HG02870 (cell line): ENCODE measurements around the gene MKNK1.
"Not testable (repeated sequence)": the region's sequence is repeated elsewhere in the genome, so short reads cannot be mapped to it uniquely, and the experiment has no call there.

Source experiments
- ATAC-seq: cut with Tn5 transposase; IDR thresholded peaks from one replicate; pipeline ENCODE4 v1.9.1; 2021; ENCODE audit warnings: mild to moderate bottlenecking, moderate library complexity; ENCODE audit not compliant: unreplicated experiment

The MKNK1 gene

DNA sequence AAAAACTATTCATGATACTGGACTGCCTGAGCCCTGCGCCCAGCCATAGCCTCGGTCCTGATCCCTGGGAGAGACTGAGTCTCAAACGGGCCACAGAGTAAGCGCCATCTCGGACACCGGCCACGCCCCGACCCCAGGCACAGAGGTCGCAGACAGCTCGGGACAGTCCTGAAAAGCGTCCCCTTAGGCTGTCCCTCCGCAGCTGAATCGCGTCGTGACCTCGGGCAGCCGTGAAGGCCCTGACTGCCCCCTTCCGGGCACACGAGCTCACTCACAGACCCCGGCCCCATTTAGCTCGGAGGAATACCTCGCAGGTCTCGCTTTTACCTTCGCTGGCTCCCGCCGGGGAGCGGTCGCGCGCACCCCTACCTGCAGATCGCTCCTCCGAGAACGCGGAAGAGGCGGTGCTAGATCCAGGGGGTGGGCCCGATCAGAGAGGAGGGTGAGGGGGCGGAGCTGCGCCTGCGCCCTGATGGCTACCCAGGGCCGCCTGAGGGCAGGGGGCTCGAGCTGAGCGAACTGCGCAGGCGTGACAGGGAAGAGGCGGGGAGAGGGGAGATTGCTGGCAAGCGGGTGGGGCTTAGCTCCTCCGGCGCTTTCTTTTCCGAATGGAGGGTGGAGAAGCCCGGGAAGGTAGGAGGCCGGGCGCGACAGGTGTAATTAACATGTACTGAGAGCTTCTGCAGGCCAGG, at the start of gene MKNK1:
Gene MKNK1, minus strand, starts transcription at position 411 of the 692 bp plus-strand sequence. CDS start 20,941 bp downstream, outside the sequence.
- peak; percentile 95 for ATAC-seq

GRCh38 chr1:46653405-46653958, 49.4 kb upstream of the MKNK1 start:
- ATAC-seq, result no peak

- ATAC-seq, result no peak
Measured at GRCh38 chr1:46652321-46653100, 48.4 kb upstream of the MKNK1 start.

GRCh38 chr1:46651152-46651551, 47.1 kb upstream of the MKNK1 start:
- ATAC-seq, result not testable (repeated sequence)

DNA sequence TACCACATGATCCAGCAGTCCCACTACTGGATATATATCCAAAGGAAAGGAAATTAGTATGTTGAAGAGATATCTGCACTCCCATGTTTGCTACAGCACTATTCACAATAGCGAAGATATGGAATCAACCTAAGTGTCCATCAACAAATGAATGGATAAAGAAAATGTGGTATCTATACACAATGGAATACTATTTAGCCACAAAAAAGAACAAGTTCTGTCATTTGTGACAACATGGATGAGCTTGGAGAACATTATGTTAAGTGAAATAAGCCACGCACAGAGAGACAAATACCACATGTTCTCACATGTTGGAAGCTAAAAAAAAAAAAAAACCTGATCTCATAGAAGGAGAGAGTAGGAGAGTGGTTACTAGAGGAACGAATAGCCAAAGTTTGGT, 46.4 kb upstream of the MKNK1 start:
- ATAC-seq, result no peak

GRCh38 chr1:46649764-46650163, 45.7 kb upstream of the MKNK1 start:
- ATAC-seq, result no peak

GRCh38 chr1:46647611-46648010, 43.5 kb upstream of the MKNK1 start:
- no peak for ATAC-seq

GRCh38 chr1:46646844-46647243, 42.8 kb upstream of the MKNK1 start:
- no peak for ATAC-seq

DNA sequence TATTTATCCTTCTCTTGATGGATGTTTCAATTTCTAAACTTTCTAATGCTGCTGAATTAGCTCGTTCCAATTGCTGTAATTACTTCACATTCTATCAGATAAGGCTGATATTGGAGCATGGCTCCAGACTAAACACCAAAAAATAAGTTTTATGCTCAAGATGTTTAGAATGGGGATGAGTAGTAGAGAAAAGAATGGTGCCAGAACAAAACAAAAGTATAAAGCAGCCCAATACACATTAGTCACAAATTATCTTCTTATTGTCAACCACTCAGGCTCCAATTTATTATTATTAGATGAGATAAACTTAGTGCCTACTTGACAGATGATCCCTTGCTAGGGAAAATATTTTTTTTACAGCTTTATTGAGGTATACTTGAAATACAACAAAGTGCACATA, 42.3 kb upstream of the MKNK1 start:
- ATAC-seq, result no peak

- no peak for ATAC-seq
Measured at GRCh38 chr1:46645815-46646214, 41.7 kb upstream of the MKNK1 start.

DNA sequence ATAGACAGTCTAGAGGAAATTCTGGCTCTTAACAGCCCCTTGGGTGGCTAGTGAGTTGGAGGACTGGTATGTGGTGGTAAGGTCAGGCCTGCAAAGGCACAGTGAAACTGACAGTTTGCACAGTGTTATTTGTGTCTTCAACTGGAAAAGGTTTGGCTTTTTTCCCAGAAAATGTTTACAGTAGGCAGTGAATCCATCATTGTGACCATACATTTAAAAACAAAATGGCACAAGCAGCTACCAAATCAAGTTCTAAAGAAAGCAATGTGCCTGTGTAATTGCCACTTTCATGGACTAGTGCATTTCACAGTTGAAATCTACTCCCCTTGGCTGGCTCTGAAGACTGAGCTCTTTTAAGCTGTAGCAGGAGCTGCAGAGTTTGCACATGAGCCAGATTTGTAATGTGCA, 39.3 kb upstream of the MKNK1 start:
- ATAC-seq, result no peak

GRCh38 chr1:46642115-46642680, 38.1 kb upstream of the MKNK1 start:
- no peak for ATAC-seq

DNA sequence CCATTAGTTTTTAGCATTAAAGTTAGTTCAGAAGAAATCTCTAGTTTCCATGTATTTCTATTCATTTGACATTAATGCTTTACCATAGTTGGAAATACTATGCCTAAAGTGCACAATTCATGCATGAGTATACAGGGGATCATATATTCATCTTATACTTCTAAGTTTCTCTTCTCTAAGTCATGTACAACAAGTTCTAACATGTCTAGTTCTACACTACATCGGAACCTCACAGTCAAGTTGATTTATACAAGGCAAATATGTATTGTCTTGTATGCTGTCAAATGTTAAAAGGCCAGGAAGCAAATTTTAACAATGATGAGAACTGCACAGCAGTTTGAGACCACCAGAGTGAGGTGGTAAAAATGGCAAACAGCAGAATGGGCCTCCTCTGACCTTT, 35.5 kb upstream of the MKNK1 start:
- no peak for ATAC-seq

DNA sequence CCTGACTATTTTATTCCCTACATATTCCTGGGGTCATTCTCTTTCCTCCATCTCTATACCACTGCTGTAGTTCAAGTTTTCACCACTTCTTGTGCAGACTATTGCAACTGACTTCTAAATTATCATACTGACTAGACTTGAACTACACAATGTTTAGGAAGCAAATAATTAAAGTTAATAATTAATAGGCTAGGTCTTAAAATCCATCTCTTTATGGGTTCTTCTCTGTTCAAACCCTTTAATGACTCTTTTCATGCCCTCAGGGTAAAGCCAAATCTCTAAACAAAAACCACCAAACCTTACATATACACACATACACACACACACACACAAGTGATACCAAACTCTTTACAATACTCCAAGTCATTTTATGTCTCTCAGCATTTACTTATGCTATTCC, 34.9 kb upstream of the MKNK1 start:
- ATAC-seq, result no peak

- no peak for ATAC-seq
Measured at GRCh38 chr1:46637444-46638083, 33.5 kb upstream of the MKNK1 start.

GRCh38 chr1:46635205-46635604, 31.1 kb upstream of the MKNK1 start:
- ATAC-seq, result no peak

GRCh38 chr1:46630719-46631118, 26.7 kb upstream of the MKNK1 start:
- ATAC-seq, result no peak

DNA sequence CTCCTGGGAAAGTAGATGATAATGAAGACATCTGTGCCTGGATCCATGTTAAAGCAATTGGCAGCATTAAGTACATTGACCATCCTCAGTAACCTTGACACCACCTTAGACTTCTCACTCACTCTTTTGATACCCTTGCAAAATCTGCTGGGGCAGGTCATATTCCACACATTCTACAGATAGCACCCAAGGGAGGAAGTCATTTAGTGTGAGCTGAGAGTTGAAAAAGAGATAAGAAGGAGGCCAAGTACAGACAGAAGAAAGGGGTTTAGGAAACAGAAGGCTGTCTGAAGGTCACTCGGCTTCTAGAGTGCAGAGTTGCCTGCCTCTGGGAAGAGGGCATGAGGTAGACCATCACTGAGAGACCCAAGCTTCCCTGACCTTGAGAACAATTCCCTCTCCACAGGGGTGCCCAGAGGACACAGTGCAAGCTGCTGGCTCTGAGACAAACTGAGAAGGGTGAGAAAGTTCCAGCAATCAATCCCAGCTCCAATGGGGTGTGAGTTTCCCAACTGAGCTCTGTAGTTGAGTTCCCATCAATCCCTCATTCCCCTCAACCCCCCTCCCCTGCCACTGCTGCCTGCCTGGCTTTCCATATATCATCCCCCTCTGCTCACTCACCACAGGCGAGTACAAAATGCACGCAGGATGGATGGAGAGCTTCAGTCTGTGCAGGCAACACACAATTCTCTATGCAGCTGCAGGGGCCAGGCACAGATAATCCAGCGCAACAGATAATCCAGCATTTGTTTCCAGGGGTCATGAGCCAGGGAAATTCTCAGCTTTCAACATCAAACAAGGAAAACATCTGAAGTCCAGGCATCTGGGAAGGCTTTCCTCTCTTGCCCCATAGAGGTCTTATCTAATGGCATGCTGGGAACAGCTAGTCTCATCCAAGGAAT, 19.9 kb upstream of the MKNK1 start:
- no peak for ATAC-seq

GRCh38 chr1:46622344-46622743, 18.3 kb upstream of the MKNK1 start:
- no peak for ATAC-seq

DNA sequence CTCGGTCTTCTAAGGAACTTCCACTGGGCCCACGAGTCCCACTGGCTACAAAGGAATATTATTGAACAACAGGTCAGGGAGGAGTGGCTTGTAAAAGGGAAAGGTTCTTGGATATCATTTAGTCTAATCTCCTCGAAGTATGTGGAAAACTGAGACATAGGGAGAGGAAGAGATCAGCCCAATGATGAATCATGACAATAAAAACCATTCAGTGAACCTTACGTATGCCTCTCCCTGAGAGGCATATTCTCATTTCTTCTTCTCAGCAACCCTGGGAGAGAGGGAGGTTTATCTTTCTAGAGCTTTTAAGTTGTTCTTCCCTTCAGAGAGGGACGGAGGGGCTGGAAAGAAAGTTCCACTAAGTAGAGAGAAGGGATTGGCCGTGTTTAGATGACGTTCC, 17.9 kb upstream of the MKNK1 start:
- ATAC-seq, result no peak
